Activated T-helper 17 cell treated with anti-CD3 and anti-CD28 coated beads, Interleukin-2, amount 50 U/mL, for 72 hours (primary cell): ENCODE measurements around the gene ZCCHC18. TPM values are rescaled to one million over a fixed set of nuclear protein-coding genes. Genes with fewer than 3 reads are reported as not detected.
"Not testable (repeated sequence)": the region's sequence is repeated elsewhere in the genome, so short reads cannot be mapped to it uniquely, and the experiment has no call there.

Source experiments
- ATAC-seq: fragments of 150-1000 bp; cut with Tn5 transposase; replicated peaks from 2 replicates; pipeline ENCODE4 v1.10.0; 2021; ENCODE audit warnings: mild to moderate bottlenecking, moderate library complexity
- H3K27ac Mint-ChIP-seq: one replicate; pipeline ENCODE4 v1.8.0; 2022; ENCODE audit warnings: mixed read lengths
- H3K27me3 Mint-ChIP-seq: one replicate; pipeline ENCODE4 v1.8.0; 2022; ENCODE audit warnings: mixed read lengths
- H3K36me3 Mint-ChIP-seq: one replicate; pipeline ENCODE4 v1.8.0; 2022; ENCODE audit warnings: low read depth, mild to moderate bottlenecking, mixed read lengths
- H3K4me1 Mint-ChIP-seq: one replicate; pipeline ENCODE4 v1.8.0; 2022; ENCODE audit warnings: mixed read lengths
- H3K4me3 Mint-ChIP-seq: one replicate; pipeline ENCODE4 v1.8.0; 2022; ENCODE audit warnings: mild to moderate bottlenecking, mixed read lengths
- H3K9me3 Mint-ChIP-seq: one replicate; pipeline ENCODE4 v1.8.0; 2022; ENCODE audit warnings: mixed read lengths
- total RNA-seq, 2 donors: library from RNA; stranded (reverse); gene quantifications; one replicate each; pipeline ENCODE4 v1.2.3, GENCODE V29; 2022

ZCCHC18 gene
- total RNA-seq, 2 donors from 2014 or later = 1.6 to 2.0 TPM

GRCh38 chrX:104110491-104111240 is 1.7 kb upstream of the ZCCHC18 start:
- Mint-ChIP-seq H3K4me3 (peak overlapping the region; percentile 80), H3K27ac (peak overlapping the region; percentile 54)
- ATAC-seq = peak; percentile 58
- not testable (repeated sequence) for H3K27me3 Mint-ChIP-seq, H3K9me3 Mint-ChIP-seq, H3K36me3 Mint-ChIP-seq, H3K4me1 Mint-ChIP-seq

GRCh38 chrX:104113222-104113965 is 1.1 kb downstream of the ZCCHC18 start:
- H3K27ac Mint-ChIP-seq = peak overlapping the region; percentile 41
- peak overlapping the region; percentile 80 for H3K4me3 Mint-ChIP-seq
- ATAC-seq = peak; percentile 60
- H3K9me3 Mint-ChIP-seq = no peaks in the 10 kb centered on the region
- no peaks in the 10 kb centered on the region for H3K36me3 Mint-ChIP-seq
- H3K27me3 Mint-ChIP-seq = no peaks in the 10 kb centered on the region
- peaks cover 16% of the 10 kb centered on the region for H3K4me1 Mint-ChIP-seq

- ATAC-seq = peak; percentile 72
- no peaks in the 10 kb centered on the region for H3K27me3 Mint-ChIP-seq
- peaks cover 11% of the 10 kb centered on the region for H3K4me1 Mint-ChIP-seq
- no peaks in the 10 kb centered on the region for H3K36me3 Mint-ChIP-seq
- H3K27ac Mint-ChIP-seq = peak overlapping the region; percentile 31
- peak overlapping the region; percentile 16 for H3K4me3 Mint-ChIP-seq
- no peaks in the 10 kb centered on the region for H3K9me3 Mint-ChIP-seq
These were observed 5.4 kb downstream of the ZCCHC18 start for GRCh38 chrX:104117759-104118158.

GRCh38 chrX:104118765-104119164 is 6.4 kb downstream of the ZCCHC18 start:
- no peak for ATAC-seq
- no peaks in the 10 kb centered on the region for H3K36me3 Mint-ChIP-seq
- H3K27ac Mint-ChIP-seq = no peak overlapping the region
- H3K27me3 Mint-ChIP-seq = no peaks in the 10 kb centered on the region
- no peaks in the 10 kb centered on the region for H3K9me3 Mint-ChIP-seq
- peaks cover 11% of the 10 kb centered on the region for H3K4me1 Mint-ChIP-seq
- no peak overlapping the region for H3K4me3 Mint-ChIP-seq

GRCh38 chrX:104122829-104123228 is 10.5 kb downstream of the ZCCHC18 start:
- Mint-ChIP-seq H3K4me1 (peaks cover 6% of the 10 kb centered on the region), H3K9me3 (no peaks in the 10 kb centered on the region), H3K27ac (peak overlapping the region; percentile 73), H3K4me3 (peak overlapping the region; percentile 30), H3K36me3 (peaks cover 20% of the 10 kb centered on the region), H3K27me3 (no peaks in the 10 kb centered on the region)
- peak; percentile 89 for ATAC-seq

- no peaks in the 10 kb centered on the region for H3K27me3 Mint-ChIP-seq
- H3K27ac Mint-ChIP-seq = no peak overlapping the region
- H3K9me3 Mint-ChIP-seq = no peaks in the 10 kb centered on the region
- H3K4me3 Mint-ChIP-seq = no peak overlapping the region
- H3K4me1 Mint-ChIP-seq = no peaks in the 10 kb centered on the region
- peaks cover 53% of the 10 kb centered on the region for H3K36me3 Mint-ChIP-seq
- ATAC-seq = no peak
These were observed 14.5 kb downstream of the ZCCHC18 start for GRCh38 chrX:104126856-104127255.

GRCh38 chrX:104130808-104131207 is 18.5 kb downstream of the ZCCHC18 start:
- no peak overlapping the region for H3K27ac Mint-ChIP-seq
- H3K4me1 Mint-ChIP-seq = peaks cover 17% of the 10 kb centered on the region
- ATAC-seq = no peak
- H3K36me3 Mint-ChIP-seq = peaks cover 46% of the 10 kb centered on the region
- no peaks in the 10 kb centered on the region for H3K9me3 Mint-ChIP-seq
- H3K27me3 Mint-ChIP-seq = no peaks in the 10 kb centered on the region
- H3K4me3 Mint-ChIP-seq = no peak overlapping the region

GRCh38 chrX:104134583-104135261 is 22.4 kb downstream of the ZCCHC18 start:
- Mint-ChIP-seq H3K4me3 (peak overlapping the region; percentile 3), H3K27ac (peak overlapping the region; percentile 20), H3K36me3 (peaks cover 21% of the 10 kb centered on the region), H3K27me3 (no peaks in the 10 kb centered on the region), H3K9me3 (no peaks in the 10 kb centered on the region), H3K4me1 (peaks cover 17% of the 10 kb centered on the region)
- ATAC-seq = peak; percentile 67

- H3K4me1 Mint-ChIP-seq = peaks cover 17% of the 10 kb centered on the region
- H3K4me3 Mint-ChIP-seq = no peak overlapping the region
- no peak overlapping the region for H3K27ac Mint-ChIP-seq
- no peaks in the 10 kb centered on the region for H3K27me3 Mint-ChIP-seq
- peaks cover 13% of the 10 kb centered on the region for H3K36me3 Mint-ChIP-seq
- no peaks in the 10 kb centered on the region for H3K9me3 Mint-ChIP-seq
- no peak for ATAC-seq
These were observed 23.4 kb downstream of the ZCCHC18 start for GRCh38 chrX:104135677-104136076.

- peak; percentile 67 for ATAC-seq
- no peak overlapping the region for H3K27ac Mint-ChIP-seq
- H3K4me3 Mint-ChIP-seq = no peak overlapping the region
- H3K4me1 Mint-ChIP-seq = peaks cover 17% of the 10 kb centered on the region
- peaks cover 5% of the 10 kb centered on the region for H3K36me3 Mint-ChIP-seq
- no peaks in the 10 kb centered on the region for H3K27me3 Mint-ChIP-seq
- H3K9me3 Mint-ChIP-seq = no peaks in the 10 kb centered on the region
These were observed 24.1 kb downstream of the ZCCHC18 start for GRCh38 chrX:104136241-104137019.

- Mint-ChIP-seq H3K36me3 (no peaks in the 10 kb centered on the region), H3K4me3 (no peak overlapping the region), H3K27ac (no peak overlapping the region), H3K9me3 (no peaks in the 10 kb centered on the region), H3K27me3 (no peaks in the 10 kb centered on the region), H3K4me1 (peaks cover 17% of the 10 kb centered on the region)
- peak; percentile 42 for ATAC-seq
These were observed 25.2 kb downstream of the ZCCHC18 start for GRCh38 chrX:104137496-104137895.

GRCh38 chrX:104141087-104141760 is 28.9 kb downstream of the ZCCHC18 start:
- peaks cover 6% of the 10 kb centered on the region for H3K36me3 Mint-ChIP-seq
- no peaks in the 10 kb centered on the region for H3K27me3 Mint-ChIP-seq
- ATAC-seq = no peak

GRCh38 chrX:104151037-104151436 is 38.7 kb downstream of the ZCCHC18 start:
- Mint-ChIP-seq H3K4me1 (peaks cover 6% of the 10 kb centered on the region), H3K9me3 (no peaks in the 10 kb centered on the region)
- no peak for ATAC-seq

More at GRCh38 chrX:104141087-104141760, 28.9 kb downstream of the ZCCHC18 start:
- no peaks in the 10 kb centered on the region for H3K9me3 Mint-ChIP-seq
- H3K4me3 Mint-ChIP-seq = no peak overlapping the region
- H3K4me1 Mint-ChIP-seq = peaks cover 12% of the 10 kb centered on the region
- no peak overlapping the region for H3K27ac Mint-ChIP-seq

More at GRCh38 chrX:104151037-104151436, 38.7 kb downstream of the ZCCHC18 start:
- Mint-ChIP-seq H3K27ac (peak overlapping the region; percentile 41), H3K36me3 (peaks cover 6% of the 10 kb centered on the region), H3K4me3 (no peak overlapping the region), H3K27me3 (no peaks in the 10 kb centered on the region)
